SK-N-SH treated with all-trans-retinoic acid at 6 μM for 48 hours (cell line): ENCODE results near the gene TSPAN18.

Experiments
- CSDC2 ChIP-seq: fragments of 250-450 bp; sonication (Bioruptor Pico); IDR thresholded peaks from 2 replicates; pipeline ENCODE4 v1.5.0; 2020; ENCODE audit warnings: mild to moderate bottlenecking, moderate library complexity
- ESRRG ChIP-seq: fragments of 250-450 bp; sonication (Bioruptor Pico); IDR thresholded peaks from 2 replicates; pipeline ENCODE4 v1.6.1; 2021; ENCODE audit warnings: mild to moderate bottlenecking
- GLIS3 ChIP-seq: fragments of 250-450 bp; sonication (Bioruptor Pico); IDR thresholded peaks from 2 replicates; pipeline ENCODE4 v1.5.0; 2020; ENCODE audit warnings: mild to moderate bottlenecking, moderate library complexity
- ISL1 ChIP-seq: fragments of 250-450 bp; sonication (Bioruptor Pico); IDR thresholded peaks from 2 replicates; pipeline ENCODE4 v2.1.2; 2022; ENCODE audit warnings: mild to moderate bottlenecking, moderate library complexity
- OSR1 ChIP-seq: fragments of 250-450 bp; sonication (Bioruptor Pico); IDR thresholded peaks from 2 replicates; pipeline ENCODE4 v1.8.0; 2022; ENCODE audit warnings: moderate library complexity, mild to moderate bottlenecking, inconsistent platforms
- PPARA ChIP-seq: fragments of 250-450 bp; sonication (Bioruptor Pico); IDR thresholded peaks from 2 replicates; pipeline ENCODE4 v1.5.0; 2020; ENCODE audit warnings: mild to moderate bottlenecking, borderline replicate concordance
- RARB ChIP-seq: fragments of 250-450 bp; sonication (Bioruptor Pico); IDR thresholded peaks from 2 replicates; pipeline ENCODE4 v1.8.0; 2021; ENCODE audit warnings: mild to moderate bottlenecking, moderate library complexity
- TOX ChIP-seq: fragments of 250-450 bp; sonication (Bioruptor Pico); IDR thresholded peaks from 2 replicates; pipeline ENCODE4 v1.8.0; 2021; ENCODE audit warnings: mild to moderate bottlenecking, moderate library complexity, borderline replicate concordance
- ZC3H10 ChIP-seq: fragments of 250-450 bp; sonication (Bioruptor Pico); IDR thresholded peaks from 2 replicates; pipeline ENCODE4 v1.5.1; 2021; ENCODE audit warnings: mild to moderate bottlenecking, moderate library complexity
- ZFP3 ChIP-seq: fragments of 250-450 bp; sonication (Bioruptor Pico); IDR thresholded peaks from 2 replicates; pipeline ENCODE4 v1.5.0; 2020; ENCODE audit warnings: mild to moderate bottlenecking, moderate library complexity
- ZFP30 ChIP-seq: fragments of 450-650 bp; formaldehyde crosslinking; IDR thresholded peaks from 2 replicates; pipeline ENCODE4 v1.5.0; 2022; ENCODE audit warnings: mild to moderate bottlenecking, moderate library complexity
- ZNF565 ChIP-seq: fragments of 450-650 bp; formaldehyde crosslinking; conservative IDR thresholded peaks from 2 replicates; pipeline ENCODE4 v1.5.0; 2020; ENCODE audit warnings: low read depth, mild to moderate bottlenecking, moderate library complexity
- TF ChIP-seq, protein P1 (sequence below): fragments of 250-450 bp; sonication (Bioruptor Pico); IDR thresholded peaks from 2 replicates; pipeline ENCODE4 v1.8.0; 2020; ENCODE audit warnings: mild to moderate bottlenecking, moderate library complexity, borderline replicate concordance

DNA sequence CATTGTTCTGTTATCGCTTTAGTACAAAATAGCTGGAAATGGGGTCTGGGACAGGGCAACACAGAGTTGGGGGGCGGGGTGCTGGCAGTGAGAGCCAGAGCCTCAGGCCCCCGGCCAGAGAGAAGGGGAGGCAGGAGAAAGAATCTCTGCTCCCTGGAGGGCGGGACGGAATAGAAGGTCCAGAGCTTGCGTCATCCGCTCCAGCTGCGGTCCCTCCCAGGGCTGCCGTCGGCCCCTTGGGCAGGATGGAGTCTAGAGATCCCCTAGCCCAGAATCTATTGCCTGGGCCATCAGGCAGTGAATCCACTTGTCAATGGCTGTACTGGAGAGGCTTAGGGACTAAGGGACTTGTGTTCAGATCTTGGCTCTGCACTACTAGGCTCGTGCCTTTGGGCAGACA, 218.9 kb downstream of the TSPAN18 start:
- TF ChIP-seq ESRRG (CRISPR knock-in tag) (no peak), ZNF565 (CRISPR knock-in tag) (no peak), ISL1 (CRISPR knock-in tag) (no peak), GLIS3 (CRISPR knock-in tag) (no peak), PPARA (CRISPR knock-in tag) (no peak), CSDC2 (CRISPR knock-in tag) (no peak), RARB (no peak), ZFP30 (CRISPR knock-in tag) (no peak), TOX (CRISPR knock-in tag) (no peak), ZFP3 (CRISPR knock-in tag) (no peak), ZC3H10 (no peak), OSR1 (CRISPR knock-in tag) (no peak)
- TF ChIP-seq, protein P1, sequence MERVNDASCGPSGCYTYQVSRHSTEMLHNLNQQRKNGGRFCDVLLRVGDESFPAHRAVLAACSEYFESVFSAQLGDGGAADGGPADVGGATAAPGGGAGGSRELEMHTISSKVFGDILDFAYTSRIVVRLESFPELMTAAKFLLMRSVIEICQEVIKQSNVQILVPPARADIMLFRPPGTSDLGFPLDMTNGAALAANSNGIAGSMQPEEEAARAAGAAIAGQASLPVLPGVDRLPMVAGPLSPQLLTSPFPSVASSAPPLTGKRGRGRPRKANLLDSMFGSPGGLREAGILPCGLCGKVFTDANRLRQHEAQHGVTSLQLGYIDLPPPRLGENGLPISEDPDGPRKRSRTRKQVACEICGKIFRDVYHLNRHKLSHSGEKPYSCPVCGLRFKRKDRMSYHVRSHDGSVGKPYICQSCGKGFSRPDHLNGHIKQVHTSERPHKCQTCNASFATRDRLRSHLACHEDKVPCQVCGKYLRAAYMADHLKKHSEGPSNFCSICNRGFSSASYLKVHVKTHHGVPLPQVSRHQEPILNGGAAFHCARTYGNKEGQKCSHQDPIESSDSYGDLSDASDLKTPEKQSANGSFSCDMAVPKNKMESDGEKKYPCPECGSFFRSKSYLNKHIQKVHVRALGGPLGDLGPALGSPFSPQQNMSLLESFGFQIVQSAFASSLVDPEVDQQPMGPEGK (CRISPR knock-in tag): no peak
